HL-60 (cell line): Measurements from ENCODE around the gene DNAH6.

Experiments used
- CTCF ChIP-seq: IDR thresholded peaks from one replicate; pipeline ENCODE4 v1.5.1; 2011; ENCODE audit warnings: low read length, control low read depth, inconsistent platforms; ENCODE audit not compliant: insufficient read depth
- POLR2AphosphoS5 ChIP-seq: IDR thresholded peaks from 2 replicates; pipeline ENCODE4 v1.6.1; 2012; ENCODE audit warnings: low read depth
- REST ChIP-seq: IDR thresholded peaks from 2 replicates; pipeline ENCODE4 v1.6.1; 2012; ENCODE audit warnings: low read depth; ENCODE audit not compliant: insufficient replicate concordance

GRCh38 chr2:84703831-84704230, 187.5 kb downstream of the DNAH6 start:
- TF ChIP-seq POLR2AphosphoS5: no peak
- TF ChIP-seq CTCF: no peak
- TF ChIP-seq REST: no peak
